ENCODE results near the gene CNTN6. TPM values are rescaled to one million over a fixed set of nuclear protein-coding genes. Genes with fewer than 3 reads are reported as not detected.

The CNTN6 gene
- not detected in 2 replicates for total RNA-seq (2014; rRNA removed; shearing (Covaris generic))

DNA sequence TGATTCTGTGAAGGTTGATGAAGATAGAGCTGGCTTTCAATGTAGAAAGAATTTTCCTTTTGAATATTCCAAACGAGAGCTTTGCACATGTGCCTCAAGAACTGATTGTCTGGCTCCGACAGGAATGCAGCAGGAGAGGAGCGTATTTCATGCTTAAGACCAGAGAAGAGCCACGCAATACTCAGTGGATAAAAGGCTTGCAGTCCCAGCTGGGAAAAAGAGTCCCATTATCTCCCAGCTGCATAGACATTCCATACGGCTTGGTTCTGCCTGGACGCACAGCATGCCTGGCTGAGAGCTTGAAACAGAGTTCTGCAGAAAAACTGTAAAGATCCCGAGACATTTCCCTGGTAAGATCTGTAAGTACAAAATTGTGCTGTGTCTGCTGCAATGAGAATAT is at the start of gene CNTN6:
CNTN6 (plus strand) TSS at position 254 of the 400 bp plus-strand sequence. CDS start 54,985 bp downstream, outside the sequence.
- no peak for DNase-seq (ENCODE audit: low read depth)

DNA sequence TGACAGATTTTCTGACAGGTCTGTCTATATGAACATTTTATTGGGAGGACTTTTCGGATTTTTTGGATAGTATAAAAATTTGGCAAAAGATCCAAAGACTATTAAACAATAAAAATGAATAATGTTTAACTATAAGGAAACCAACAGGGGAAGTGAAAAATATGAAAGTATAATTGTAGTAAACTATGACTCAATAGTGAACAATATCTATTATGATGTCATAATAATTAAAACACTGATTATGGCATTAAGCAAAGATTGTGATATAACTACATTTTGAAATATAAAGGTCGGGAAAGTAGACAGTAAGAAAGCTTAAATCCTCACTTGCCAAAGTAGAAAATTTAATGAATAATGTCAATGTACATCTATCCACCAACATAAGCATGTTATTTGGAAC is 44.3 kb upstream of the CNTN6 start:
- DNase-seq (ENCODE audit: low read depth): no peak

DNA sequence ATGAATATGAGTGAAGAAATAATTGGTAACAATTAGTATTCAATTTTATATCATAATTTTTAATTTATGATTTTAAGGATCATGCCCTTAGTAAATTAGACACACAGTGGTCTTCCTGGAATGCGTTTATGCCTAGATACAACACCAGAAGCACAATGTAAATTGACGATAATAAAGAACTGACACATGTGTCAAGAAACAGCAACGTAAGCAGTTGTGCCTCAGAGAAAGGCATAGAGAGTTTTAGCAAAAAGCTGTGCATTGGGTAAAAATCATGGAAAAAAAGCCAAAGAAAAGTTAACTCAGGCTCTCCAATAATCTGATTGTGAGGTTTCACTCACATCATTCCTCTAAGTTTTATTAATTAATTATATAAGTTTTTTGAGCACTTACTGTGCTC is 37.0 kb upstream of the CNTN6 start:
- DNase-seq (ENCODE audit: low read depth): no peak

DNA sequence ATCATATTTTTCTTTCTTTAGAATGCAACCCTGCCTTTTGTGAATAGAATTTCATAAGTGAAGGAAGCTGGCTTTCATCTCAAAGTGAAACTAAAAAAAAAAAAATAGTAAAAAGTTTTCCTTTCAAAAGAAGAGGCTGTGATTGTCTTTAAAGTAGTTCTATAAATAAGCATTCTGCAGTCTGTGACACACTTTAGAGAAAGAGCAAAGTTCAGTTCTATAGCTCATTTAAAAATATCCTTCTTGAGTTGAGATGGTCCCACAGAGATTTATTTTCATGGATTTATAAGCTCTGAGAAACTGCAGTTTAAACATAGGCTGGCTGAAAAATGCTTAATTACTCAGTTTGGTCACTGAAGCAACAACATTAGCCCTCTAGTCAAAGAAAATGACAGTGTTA is 36.1 kb upstream of the CNTN6 start:
- no peak for DNase-seq (ENCODE audit: low read depth)

DNA sequence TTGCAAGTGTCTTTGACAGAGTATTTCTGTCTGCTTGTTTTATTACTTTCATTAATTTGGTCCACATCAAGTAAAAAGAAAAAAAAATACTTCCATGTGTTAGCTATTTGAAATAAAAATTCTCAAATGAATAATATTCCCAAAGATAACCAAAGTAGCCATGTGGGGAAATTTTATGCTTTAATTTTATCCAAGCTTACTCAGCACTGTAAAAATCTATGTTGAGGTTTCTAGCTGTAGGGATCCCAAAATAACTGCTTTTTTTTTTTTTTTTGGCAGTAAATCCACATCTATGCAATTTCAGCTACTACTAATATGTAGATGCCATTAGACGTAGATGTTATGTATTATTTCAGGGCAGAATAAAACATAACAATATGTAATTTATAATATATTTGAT is 35.4 kb upstream of the CNTN6 start:
- no peak for DNase-seq (ENCODE audit: low read depth)

DNA sequence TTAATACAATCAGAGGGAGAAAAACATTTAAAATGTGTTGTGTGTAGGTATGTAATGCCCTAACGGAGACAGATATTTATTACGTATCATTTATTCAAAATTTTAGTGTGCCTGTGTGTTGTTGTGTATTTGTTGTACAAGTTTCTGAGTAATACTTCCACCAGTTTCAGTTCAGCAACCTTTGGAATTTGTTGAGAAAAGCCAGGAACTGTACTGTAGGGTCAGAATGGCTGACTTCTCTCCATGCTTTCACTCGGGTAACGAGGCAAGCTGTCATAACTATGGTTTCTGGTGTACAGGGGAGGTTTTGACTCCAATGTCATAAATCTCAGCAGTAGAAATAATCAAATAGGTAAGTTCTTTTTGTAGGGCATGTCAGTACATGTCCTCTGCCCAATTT is 23.8 kb upstream of the CNTN6 start:
- no peak for DNase-seq (ENCODE audit: low read depth)

DNA sequence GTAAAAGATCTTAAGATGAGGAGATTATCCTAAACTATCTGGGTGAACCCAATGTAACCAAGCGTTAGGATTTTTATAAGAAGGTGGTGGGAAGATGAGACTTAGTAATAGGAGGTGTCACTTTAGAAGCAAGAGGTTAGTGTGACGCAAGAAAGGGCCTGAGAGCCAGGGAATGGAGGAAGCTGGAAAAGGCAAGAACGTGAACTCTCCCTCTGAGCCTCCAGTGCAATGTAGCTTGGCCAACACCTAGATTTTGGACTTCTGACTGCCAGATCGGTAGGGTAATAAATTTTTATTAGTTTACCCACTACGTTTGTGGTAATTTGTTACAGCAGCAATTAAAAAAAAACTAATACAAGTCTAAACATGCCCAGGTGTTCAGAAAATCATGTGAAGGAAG is 20.8 kb upstream of the CNTN6 start:
- no peak for DNase-seq (ENCODE audit: low read depth)

DNA sequence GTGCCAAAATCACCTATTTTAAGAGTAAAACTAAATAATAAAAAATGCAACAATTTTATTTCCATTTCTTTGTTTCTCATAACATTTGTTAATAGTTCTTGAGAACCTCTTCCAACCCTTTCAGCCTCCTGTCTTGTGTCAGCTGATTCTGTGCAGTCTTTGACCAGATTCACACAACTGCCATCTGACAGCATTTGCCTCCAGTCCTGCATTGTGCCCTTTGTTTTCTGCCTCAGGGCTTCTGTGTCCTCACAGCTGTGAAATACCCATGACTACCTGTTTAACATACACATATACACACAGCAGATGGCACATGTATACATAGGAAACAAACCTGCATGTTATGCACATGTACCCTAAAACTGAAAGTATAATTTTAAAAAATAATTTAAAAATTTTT is 13.2 kb upstream of the CNTN6 start:
- DNase-seq (ENCODE audit: low read depth): no peak

DNA sequence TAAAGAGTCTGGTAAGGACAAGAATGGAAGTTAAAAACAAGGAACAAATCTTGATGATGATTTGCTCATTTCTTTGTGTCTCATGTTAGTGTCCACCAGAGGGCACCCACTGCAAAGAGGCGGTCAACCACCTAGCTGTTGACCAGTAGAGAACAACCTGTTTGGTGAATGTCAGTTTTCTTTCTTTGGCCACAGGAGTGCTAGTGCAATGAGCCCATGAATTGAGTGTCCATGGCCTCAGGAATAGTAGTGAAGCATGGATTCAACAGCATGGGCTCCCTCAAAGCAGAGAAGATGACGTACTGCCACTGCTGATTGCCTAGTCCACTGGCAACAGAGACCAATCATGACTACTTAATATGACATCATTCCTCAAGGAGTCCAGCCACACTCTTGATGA is 10.7 kb upstream of the CNTN6 start:
- DNase-seq (ENCODE audit: low read depth): peak; percentile 1

DNA sequence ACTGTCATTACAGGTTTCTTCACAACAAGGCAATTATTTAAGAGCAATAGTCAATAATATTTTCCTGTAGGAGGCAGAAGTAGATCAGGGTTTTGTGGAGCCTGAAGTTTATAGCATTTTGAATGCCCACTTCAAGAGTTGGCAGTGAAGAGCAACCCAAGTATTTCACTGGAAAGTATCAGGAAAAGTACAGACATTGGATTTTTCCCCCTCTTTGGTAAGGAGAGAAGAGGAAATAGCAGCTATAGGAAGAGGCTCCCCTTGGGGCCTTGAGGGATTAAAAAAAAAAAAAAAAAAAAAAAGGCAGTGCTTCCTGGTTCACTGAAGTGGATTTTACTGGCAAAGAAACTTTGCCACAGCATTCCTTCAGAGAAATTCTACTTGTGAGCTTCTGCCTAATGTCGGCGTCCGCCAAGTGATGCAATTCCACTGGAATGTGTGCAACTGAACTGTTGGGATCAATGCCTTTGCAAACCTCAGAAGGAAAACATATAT is 5.7 kb upstream of the CNTN6 start:
- DNase-seq (ENCODE audit: low read depth): peak; percentile 1

DNA sequence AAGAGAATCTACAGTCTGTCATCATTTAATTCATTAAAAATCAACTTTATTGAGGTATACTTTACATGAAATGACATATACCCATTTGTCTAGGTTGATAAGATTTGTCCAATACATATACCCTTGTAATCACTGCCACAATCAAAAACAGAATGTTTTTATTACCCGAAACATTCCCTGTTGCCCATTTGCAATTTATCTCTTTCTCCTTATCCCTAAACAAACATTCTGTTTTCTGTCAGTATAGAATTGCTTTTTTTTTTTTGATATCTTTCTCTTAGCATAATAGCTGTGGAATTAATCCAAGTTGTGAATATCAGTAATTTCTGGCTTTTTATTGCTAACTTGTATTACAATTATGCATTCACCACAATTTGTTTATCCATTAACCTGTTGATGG is 4.3 kb upstream of the CNTN6 start:
- no peak for DNase-seq (ENCODE audit: low read depth)

DNA sequence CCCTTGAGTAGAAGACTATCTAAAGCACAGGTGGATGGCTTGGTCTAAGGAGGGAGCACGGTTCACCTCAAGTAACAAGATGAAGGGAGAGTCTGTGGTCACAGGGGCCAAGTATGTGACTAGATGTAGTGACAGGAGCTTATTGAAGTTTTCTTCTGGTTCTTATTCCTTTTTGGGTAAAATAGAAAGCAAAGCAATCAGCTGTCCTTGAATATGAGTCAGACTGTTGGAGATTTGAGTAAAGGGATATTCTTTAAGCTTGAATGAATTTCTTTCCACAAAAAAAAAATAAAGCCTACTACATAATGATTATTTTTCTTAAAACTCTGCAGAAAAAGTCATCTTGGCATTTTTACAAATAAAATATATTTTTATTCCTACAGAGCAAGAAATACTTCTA is 1.5 kb upstream of the CNTN6 start:
- DNase-seq (ENCODE audit: low read depth): no peak

DNA sequence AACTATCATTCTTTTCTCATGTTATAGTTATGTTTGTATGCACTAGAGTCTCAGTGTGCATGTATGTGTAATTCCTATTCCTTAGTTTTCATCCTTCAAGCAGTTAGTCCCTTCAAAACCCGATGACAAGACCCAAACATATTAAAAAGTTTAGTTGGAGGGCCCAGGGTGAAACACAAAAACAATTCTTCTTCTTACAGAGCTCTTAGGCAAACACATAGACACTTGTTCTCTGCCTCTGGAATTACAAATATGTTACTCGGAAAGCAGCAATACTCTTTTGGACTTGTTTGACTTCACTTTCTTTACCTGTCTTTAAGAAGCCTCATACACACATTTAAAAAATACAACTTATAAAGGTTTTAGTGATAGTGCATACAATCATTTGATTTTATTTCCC is 763 bp upstream of the CNTN6 start:
- no peak for DNase-seq (ENCODE audit: low read depth)

DNA sequence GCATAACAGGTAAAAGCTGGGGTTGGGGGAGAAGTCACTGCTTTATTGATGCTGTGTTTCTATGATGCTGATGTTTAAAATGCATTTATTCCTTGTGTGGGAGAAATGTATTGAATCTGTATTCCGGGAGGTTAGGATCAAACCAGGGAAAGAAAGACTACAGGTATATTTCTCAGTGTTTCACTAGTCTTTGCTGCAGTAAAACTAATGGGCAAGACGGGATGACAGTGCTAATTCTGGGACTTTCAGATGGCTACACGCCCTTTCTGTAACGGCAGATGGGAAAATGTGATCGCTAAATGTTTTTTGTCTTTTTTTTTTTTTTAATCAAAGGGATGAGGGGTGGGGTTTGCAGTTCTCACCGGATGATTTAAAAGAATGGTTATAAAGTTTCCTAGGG is 393 bp downstream of the CNTN6 start:
- no peak for DNase-seq (ENCODE audit: low read depth)

DNA sequence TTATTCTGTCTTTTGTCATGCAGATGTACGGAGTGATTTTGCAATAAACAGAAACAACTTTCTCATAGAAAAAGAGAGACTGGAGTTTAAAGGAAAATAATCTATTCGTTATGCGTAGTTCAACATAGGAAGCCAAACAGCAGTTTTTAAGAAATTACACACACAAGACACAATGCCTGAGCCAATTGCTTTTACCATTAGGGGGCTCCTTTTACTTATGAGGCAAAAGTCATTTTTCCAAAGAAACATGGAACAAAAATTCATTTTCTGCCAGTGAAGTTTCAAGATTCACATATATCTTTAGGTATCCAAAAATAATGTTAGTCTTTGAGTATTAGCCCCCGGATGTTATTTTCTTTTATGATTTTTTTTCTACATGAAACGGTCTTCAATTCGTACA is 10.7 kb downstream of the CNTN6 start:
- DNase-seq (ENCODE audit: low read depth): no peak

DNA sequence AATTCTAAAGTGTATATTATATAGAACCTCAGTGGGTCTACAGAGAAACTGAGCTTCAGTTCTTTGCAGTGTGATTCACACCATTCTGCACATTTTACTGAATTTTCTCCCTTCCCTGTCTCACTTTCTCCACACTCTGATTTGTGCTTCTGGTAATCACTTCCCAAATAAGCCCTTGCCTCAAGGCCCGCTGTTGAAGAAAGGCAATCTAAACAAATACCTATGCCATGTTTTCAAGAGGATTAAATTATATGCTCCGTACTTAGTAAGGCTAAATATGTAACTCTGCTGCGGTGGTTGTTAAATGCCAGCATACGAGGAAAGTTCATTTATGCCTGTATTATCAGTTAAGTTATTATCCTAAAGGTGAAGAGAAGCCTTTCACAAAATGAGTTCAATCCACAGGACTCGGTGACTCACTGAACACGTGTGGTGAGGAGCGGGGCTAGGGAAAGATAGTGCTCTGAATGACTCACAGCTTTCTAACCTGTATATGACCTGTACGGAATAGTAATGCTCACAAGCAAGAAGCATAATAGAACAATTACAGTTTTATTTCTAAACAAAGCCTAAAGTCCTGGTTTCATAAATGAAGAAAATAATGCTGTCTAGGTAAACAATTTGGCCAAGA is 25.1 kb downstream of the CNTN6 start:
- DNase-seq (ENCODE audit: low read depth): peak; percentile 0

DNA sequence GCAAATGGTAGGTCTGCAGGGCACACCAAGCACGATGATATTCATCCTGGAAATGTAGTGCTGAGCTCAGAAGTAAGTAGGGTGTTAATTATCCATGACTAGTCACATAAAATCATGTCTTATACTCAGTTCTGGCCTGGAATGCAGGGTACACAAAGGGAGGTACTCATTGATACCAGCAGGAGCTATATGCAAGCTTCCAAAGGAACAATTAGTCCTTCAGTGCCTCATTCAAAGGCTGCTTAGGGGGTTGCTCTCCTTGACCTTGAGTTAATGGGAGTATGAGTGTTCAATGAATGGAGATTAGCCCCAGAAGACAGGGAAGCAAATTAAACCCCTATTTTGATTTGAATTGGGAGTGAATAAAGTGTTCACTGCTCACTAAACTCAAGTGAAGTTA is 38.3 kb downstream of the CNTN6 start:
- DNase-seq (ENCODE audit: low read depth): no peak

DNA sequence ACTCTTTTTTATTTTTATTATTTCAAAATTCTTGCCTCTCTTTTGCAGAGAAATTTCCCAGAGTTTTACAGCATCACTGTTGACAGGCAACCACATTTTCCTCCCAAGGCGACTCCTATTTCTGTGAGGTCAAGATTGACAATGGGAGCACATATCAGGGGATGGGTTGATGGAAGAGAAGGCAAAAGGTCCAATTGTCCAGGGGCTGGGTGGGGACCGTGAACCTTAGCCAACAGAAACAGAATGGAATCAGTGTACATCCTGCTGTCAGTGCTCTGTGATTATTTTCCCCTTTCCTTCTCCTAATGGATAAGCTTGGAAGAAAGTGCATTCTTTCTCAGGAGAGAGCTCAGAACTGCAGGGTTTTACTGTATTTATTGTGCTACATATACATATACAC is 42.4 kb downstream of the CNTN6 start:
- DNase-seq (ENCODE audit: low read depth): no peak

DNA sequence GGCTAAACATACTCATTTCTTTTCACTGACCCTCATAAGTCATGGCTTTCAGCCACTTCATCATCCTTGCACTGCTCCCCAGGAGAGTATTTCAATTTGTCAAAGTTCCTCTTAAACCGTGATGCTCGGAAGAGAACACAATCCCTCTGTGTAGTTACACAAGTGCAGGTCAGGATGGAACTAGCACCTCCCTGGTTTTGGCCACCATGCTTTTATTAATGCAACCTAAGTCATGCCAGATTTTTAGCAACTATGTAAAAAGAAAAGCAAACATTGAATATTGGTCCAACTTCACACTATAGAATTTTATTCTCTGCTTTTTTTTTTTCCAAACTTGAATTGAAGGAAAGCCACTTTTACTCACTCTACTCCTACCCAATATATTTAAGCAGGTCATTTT is 45.2 kb downstream of the CNTN6 start:
- DNase-seq (ENCODE audit: low read depth): no peak

DNA sequence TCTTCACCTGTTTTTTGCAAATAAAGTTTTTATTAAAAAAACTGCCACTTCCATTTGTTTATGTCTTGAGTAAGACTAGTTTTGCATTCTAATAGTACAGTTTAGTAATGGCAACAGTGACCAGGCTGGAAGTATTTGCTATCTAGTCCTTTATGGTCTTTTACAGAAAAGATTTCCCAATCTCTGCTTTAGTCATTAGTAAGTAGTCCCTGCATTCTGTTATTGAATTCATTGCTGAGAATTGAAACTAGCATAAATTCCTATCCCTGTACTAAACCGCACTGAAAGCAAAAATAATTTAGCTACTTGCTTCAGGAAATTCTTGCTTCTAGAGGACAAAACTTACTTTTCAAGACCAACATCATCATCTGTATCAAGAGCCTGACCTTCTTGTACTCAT is 46.2 kb downstream of the CNTN6 start:
- no peak for DNase-seq (ENCODE audit: low read depth)

DNA sequence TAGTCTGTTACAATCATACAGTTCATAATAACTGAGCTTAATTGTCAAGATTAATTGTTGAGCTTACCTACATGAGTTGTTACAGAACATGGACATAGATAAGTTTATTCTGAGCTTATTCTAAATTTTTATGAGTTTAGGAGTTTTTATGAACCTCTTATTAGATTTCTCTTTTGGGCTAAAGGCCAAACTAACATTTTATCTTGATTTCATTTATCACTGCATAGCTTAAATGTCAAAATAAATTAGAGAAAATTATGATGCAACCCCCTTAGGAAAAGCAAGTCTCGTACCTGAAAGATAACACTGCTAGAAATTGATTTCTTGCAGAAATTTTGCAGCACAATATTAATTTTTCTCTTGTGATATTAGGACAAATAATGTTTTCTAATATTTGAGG is 54.5 kb downstream of the CNTN6 start:
- no peak for DNase-seq (ENCODE audit: low read depth)

DNA sequence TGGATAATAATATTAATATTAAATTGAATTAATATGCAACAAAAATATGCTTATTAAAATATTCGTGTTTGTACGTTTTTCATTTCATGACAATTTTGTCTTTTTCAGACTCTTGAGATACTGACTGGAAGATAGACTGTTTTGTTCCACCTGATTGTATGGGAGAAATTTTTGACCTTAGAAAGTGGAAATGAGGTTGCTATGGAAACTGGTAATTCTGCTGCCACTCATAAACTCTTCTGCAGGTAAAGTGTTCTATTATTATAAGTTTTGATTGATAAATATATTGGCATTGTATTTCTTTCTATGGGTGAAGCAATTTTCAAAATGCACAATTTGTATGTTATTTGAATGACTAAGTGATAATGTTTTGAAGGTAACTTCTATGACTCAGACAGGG is 55.0 kb downstream of the CNTN6 start:
- no peak for DNase-seq (ENCODE audit: low read depth)

DNA sequence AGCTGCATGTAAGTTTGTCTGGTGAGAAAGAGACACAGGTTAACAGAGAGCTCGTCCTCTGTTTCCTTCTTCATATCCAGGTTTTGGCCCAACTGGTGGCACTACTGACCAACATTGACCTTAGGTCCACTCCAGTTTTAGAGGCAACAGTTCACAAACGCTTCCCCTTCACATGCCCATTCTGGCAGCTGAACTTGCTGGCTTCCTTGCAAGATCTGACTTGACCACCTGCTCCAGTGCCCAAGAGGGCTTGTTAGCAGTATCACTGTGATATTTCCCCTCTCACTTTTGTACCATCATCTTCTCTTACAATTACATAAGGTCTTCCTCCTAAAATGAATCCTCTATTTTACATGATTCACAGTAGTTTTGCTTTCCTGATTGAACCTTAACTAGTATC is 71.3 kb downstream of the CNTN6 start:
- no peak for DNase-seq (ENCODE audit: low read depth)

DNA sequence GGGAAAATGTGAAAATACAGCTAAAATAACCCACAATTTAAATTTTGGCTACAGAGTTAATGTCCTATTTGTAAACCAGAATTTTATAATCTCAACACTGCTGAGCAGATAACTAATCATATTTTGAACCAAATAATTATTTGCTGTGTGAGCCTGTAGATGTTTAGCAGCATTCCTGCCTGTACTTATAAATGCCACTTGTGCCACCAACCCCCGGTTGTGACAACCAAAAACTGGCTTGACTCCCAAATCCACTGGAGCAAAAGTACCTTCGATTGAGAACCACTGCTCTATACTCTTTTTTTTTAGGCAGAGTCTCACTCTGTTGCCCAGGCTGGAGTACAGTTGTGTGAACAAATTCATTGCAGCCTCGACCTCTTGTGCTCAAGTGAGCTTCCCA is 78.5 kb downstream of the CNTN6 start:
- no peak for DNase-seq (ENCODE audit: low read depth)

Data from Daoy (cell line).